Nephron (organoid): ENCODE data around the gene NRDC.

Experiments
- H3K27ac Mint-ChIP-seq, 3 experiments: 2 replicates each; pipeline ENCODE4 v1.8.0; 2020; ENCODE audit warnings: mixed read lengths in 3 of 3, mild to moderate bottlenecking in 2 of 3, moderate library complexity in 1 of 3
- H3K27me3 Mint-ChIP-seq: 2 replicates; pipeline ENCODE4 v1.8.0; 2021; ENCODE audit warnings: low read depth, mild to moderate bottlenecking, moderate library complexity, mixed read lengths
- H3K36me3 Mint-ChIP-seq: 2 replicates; pipeline ENCODE4 v1.8.0; 2020; ENCODE audit warnings: low read depth, mixed read lengths
- H3K4me1 Mint-ChIP-seq: 2 replicates; pipeline ENCODE4 v1.8.0; 2020; ENCODE audit warnings: mixed read lengths
- H3K4me3 Mint-ChIP-seq, 3 experiments: 2 replicates each; pipeline ENCODE4 v1.8.0; 2020; ENCODE audit warnings: mild to moderate bottlenecking in 3 of 3, mixed read lengths in 3 of 3, moderate library complexity in 2 of 3
- H3K9me3 Mint-ChIP-seq: 2 replicates; pipeline ENCODE4 v1.8.0; 2020; ENCODE audit warnings: mixed read lengths
- CTCF ChIP-seq, 3 experiments: fragments of 200-600 bp; sonication (generic); IDR thresholded peaks; one replicate each; pipeline ENCODE4 v1.5.0; 2021; ENCODE audit warnings: antibody characterized with exemption in 3 of 3; ENCODE audit not compliant: unreplicated experiment in 3 of 3

The NRDC gene

DNA sequence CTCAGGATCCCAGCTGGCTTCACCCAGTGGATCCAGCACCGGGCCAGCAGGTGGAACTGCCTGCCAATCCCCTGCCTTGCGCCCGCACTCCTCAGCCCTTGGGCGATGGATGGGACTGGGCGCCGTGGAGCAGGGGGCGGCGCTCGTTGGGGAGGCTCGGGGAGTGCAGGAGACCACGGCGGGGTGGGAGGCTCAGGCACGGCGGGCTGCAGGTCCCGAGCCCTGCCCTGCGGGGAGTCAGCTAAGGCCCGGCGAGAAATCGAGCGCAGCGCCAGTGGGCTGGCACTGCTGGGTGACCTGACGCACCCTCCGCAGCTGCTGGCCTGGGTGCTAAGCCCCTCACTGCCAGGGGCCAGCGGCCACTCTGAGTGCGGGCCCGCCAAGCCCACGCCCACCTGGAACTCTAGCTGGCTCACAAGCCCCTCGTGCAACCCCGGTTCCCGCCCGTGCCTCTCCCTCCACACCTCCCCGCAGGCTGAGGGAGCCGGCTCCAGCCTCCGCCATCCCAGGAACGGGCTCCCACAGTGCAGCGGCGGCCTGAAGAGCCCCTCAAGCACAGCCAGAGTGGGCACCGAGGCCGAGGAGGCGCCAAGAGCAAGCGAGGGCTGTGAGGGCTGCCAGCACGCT, 31.1 kb downstream of the NRDC start:
- TF ChIP-seq CTCF (IDR thresholded peaks at IDR 0.05; ENCODE audit: unreplicated experiment in 3 of 3): no peak
- H3K27ac Mint-ChIP-seq: no peak overlapping the region
- no peak overlapping the region for H3K4me3 Mint-ChIP-seq
- H3K36me3 Mint-ChIP-seq: peaks cover 22% of the 10 kb centered on the region
- peaks cover 11% of the 10 kb centered on the region for H3K4me1 Mint-ChIP-seq
- no peaks in the 10 kb centered on the region for H3K27me3 Mint-ChIP-seq
- no peaks in the 10 kb centered on the region for H3K9me3 Mint-ChIP-seq

DNA sequence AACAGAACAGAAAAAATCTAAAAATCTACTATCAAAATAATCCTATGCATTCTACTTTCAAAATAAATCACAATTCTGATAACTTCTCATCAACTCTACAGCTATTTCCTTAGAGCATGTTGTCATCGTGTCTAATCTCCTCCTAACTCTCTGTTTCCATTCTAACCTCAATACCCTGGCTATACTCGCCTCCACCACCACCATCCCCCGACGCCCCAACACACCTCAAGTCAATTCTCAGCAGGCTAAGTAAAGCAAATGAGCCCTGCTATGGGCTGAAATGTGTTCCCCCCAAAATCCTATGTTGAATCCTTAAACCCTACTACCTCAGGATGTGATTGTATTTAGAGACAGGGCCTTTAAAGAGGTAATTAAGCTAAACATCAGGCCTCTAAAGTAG, 34.6 kb downstream of the NRDC start:
- H3K27me3 Mint-ChIP-seq: no peaks in the 10 kb centered on the region
- no peak overlapping the region for H3K27ac Mint-ChIP-seq
- no peaks in the 10 kb centered on the region for H3K9me3 Mint-ChIP-seq
- peaks cover 34% of the 10 kb centered on the region for H3K36me3 Mint-ChIP-seq
- no peaks in the 10 kb centered on the region for H3K4me1 Mint-ChIP-seq
- H3K4me3 Mint-ChIP-seq: no peak overlapping the region
- TF ChIP-seq CTCF (IDR thresholded peaks at IDR 0.05; ENCODE audit: unreplicated experiment in 3 of 3): no peak

DNA sequence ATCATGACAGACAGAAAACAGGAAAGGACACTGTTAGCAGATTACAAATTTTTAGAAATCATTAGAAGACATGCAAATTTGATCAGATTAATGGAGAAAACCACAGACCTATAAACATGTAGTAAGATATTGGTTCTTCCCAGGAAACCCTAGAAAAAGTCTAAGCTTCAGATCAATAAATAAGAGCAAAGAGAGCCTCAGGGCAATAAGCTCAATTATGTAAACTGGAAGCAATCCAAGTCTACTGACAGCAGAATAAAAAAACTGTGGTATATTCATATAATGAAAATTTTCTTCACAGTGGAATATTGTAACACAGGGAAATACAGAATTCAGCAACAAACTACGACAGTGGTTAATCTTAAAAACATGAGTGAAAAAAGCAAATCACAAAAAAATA, 36.3 kb downstream of the NRDC start:
- no peak overlapping the region for H3K4me3 Mint-ChIP-seq
- H3K9me3 Mint-ChIP-seq: no peaks in the 10 kb centered on the region
- no peak for TF ChIP-seq CTCF (IDR thresholded peaks at IDR 0.05; ENCODE audit: unreplicated experiment in 3 of 3)
- no peaks in the 10 kb centered on the region for H3K27me3 Mint-ChIP-seq
- H3K27ac Mint-ChIP-seq: no peak overlapping the region
- peaks cover 42% of the 10 kb centered on the region for H3K36me3 Mint-ChIP-seq
- no peaks in the 10 kb centered on the region for H3K4me1 Mint-ChIP-seq

DNA sequence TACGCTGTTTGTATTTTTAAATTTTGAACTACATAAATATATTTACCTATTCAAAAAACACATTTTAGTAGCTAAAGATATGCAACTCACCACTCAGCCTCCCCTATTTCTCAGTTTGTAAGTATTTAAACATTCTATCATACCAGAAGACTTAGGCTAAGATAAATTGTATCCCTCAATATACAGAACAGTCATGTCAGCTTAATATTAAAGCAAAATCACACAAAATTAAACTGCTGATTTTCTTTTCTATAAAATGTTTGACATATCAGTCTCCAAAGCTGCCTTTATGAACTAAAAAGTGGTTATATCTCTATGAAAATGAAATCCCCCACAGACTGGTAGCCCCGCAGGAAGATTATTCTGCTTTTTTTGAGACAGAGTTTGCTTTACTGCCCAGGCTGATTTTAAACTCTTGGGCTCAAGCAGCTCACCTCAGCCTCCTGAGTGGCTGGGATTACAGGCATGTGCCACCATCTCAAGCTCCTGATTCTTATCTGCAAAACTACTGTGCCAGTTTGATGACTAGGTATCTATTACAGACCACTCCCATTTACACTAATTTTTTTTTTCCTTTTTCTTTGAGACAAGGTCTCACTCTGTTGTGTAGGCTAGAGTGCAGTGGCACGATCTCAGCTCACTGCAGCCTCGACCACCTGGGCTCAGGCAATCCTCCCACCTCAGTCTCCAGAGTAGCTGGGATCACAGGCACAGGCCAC, 37.6 kb downstream of the NRDC start:
- no peak overlapping the region for H3K27ac Mint-ChIP-seq
- no peaks in the 10 kb centered on the region for H3K27me3 Mint-ChIP-seq
- H3K36me3 Mint-ChIP-seq: peaks cover 38% of the 10 kb centered on the region
- no peaks in the 10 kb centered on the region for H3K9me3 Mint-ChIP-seq
- H3K4me3 Mint-ChIP-seq: no peak overlapping the region
- no peaks in the 10 kb centered on the region for H3K4me1 Mint-ChIP-seq
- no peak for TF ChIP-seq CTCF (IDR thresholded peaks at IDR 0.05; ENCODE audit: unreplicated experiment in 3 of 3)

DNA sequence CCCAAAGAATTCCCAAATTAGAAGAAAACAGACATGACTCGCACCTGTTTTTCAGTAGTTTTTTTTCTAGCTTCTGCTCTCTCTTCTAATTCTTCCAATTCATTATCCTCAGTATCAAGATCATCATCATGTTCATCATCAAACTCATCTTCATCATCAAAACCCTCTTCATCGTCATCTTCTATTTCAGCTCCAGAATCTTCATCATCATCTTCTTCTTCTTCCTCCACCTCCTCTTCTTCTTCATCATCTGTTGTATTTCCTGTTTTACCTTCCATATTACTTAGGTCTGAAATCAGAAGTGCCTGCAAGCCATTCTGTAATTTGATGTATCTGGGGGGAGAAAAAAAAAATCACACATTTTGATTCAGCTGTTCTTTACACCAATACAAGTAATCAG, 38.3 kb downstream of the NRDC start:
- Mint-ChIP-seq H3K4me3 (no peak overlapping the region), H3K4me1 (no peaks in the 10 kb centered on the region), H3K9me3 (no peaks in the 10 kb centered on the region), H3K36me3 (peaks cover 37% of the 10 kb centered on the region), H3K27me3 (no peaks in the 10 kb centered on the region), H3K27ac (no peak overlapping the region)
- TF ChIP-seq CTCF (IDR thresholded peaks at IDR 0.05; ENCODE audit: unreplicated experiment in 3 of 3): no peak

DNA sequence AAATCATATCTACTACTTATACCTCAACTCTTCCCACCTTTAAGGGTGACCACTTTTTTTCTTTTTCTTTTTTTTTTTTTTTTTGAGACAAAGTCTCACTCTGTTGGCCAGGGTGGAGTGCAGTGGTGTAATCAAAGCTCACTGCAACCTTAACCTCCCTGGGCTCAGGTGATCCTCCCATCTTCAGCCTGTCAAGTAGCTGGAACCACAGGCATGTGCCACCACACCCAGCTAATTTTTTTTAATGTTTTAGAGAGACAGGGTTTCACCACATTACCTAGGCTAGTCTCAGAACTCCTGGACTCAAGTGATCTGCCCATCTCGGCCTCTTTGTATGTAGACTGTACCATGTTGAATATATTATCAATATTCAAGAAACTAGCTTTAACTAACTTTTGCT, 39.4 kb downstream of the NRDC start:
- Mint-ChIP-seq H3K27ac (no peak overlapping the region), H3K9me3 (no peaks in the 10 kb centered on the region), H3K27me3 (no peaks in the 10 kb centered on the region), H3K36me3 (peaks cover 37% of the 10 kb centered on the region), H3K4me3 (no peak overlapping the region), H3K4me1 (no peaks in the 10 kb centered on the region)
- TF ChIP-seq CTCF (IDR thresholded peaks at IDR 0.05; ENCODE audit: unreplicated experiment in 3 of 3): no peak
